Endothelial cell of umbilical vein (primary cell): ENCODE results near the gene RIMBP2. TPM values are rescaled to one million over a fixed set of nuclear protein-coding genes. Genes with fewer than 3 reads are reported as not detected.

Source experiments
- BruUV-seq: library from RNA; stranded (reverse); fragments of 400-500 nt; replicated peaks from 2 replicates; lab custom pipeline; 2021; lab: Mats Ljungman, UMichigan
- CTCF ChIA-PET: fragments of 300-600, 350-600 bp; sonication (Branson Sonifier 250); formaldehyde crosslinking; loops from one replicate; lab custom pipeline; 2021; ENCODE audit warnings: antibody characterized with exemption, inconsistent platforms; lab: Charles Lee
- POLR2A ChIA-PET: fragments of 300-600, 350-600 bp; sonication (Branson Sonifier 250); formaldehyde crosslinking; loops from one replicate; lab custom pipeline; 2021; ENCODE audit warnings: antibody characterized with exemption, inconsistent platforms; lab: Charles Lee
- DNase-seq: peaks from one replicate; pipeline ENCODE4 v3.0.0-alpha.2; 2011; ENCODE audit warnings: low read depth, low spot score
- FAIRE-seq: peaks from 2 replicates; lab custom pipeline; 2011; peaks lifted over from hg19 to GRCh38; lab: Jason Lieb, UNC
- H2AFZ ChIP-seq: 2 replicates; pipeline ENCODE4 v1.6.0; 2012; ENCODE audit warnings: low read depth, low read length, control low read depth, inconsistent platforms
- H3K27ac ChIP-seq: 2 replicates; pipeline ENCODE4 v1.5.1; 2011; ENCODE audit warnings: low read depth, mild to moderate bottlenecking, control low read depth, low read length, moderate library complexity; ENCODE audit not compliant: insufficient read depth
- H3K27me3 ChIP-seq, 2 experiments: 2 replicates each; pipeline versions ENCODE4 v1.6.0 to v1.6.1; 2011; ENCODE audit warnings: low read length in 2 of 2, mixed read lengths in 1 of 2; ENCODE audit not compliant: control insufficient read depth in 2 of 2, insufficient read depth in 2 of 2
- H3K36me3 ChIP-seq, 2 experiments: 2 replicates in 1 of 2; 3 replicates in 1 of 2; pipeline ENCODE4 v1.5.1; 2011; ENCODE audit warnings: low read length in 2 of 2, mild to moderate bottlenecking in 1 of 2, moderate library complexity in 1 of 2; ENCODE audit not compliant: control insufficient read depth in 2 of 2, insufficient read depth in 2 of 2; ENCODE audit errors: extremely low read depth in 1 of 2
- H3K4me1 ChIP-seq: 3 replicates; pipeline ENCODE4 v1.5.1; 2011; ENCODE audit warnings: mild to moderate bottlenecking, low read length; ENCODE audit not compliant: control insufficient read depth, insufficient read depth; ENCODE audit errors: extremely low read depth
- H3K4me2 ChIP-seq: 2 replicates; pipeline ENCODE4 v1.6.1; 2011; ENCODE audit warnings: low read length, control low read depth, mixed read lengths; ENCODE audit not compliant: insufficient read depth
- H3K4me3 ChIP-seq, 3 experiments: fragments of 200-600 bp in 1 of 3; sonication (generic), shearing (Covaris generic) in 1 of 3; replicated peaks in 1 of 3; 2 replicates each; pipeline ENCODE4 v1.5.1; 2011 to 2016; ENCODE audit warnings: control low read depth in 3 of 3, low read length in 3 of 3, mild to moderate bottlenecking in 2 of 3, inconsistent platforms in 1 of 3, low read depth in 1 of 3, moderate library complexity in 1 of 3; ENCODE audit not compliant: insufficient read depth in 1 of 3
- H3K79me2 ChIP-seq: 2 replicates; pipeline ENCODE4 v1.6.0; 2012; ENCODE audit warnings: low read length, inconsistent platforms; ENCODE audit not compliant: control insufficient read depth, insufficient read depth
- H3K9ac ChIP-seq: replicated peaks from 2 replicates; pipeline ENCODE3; 2011; ENCODE audit warnings: low read length, control low read depth; ENCODE audit not compliant: insufficient read depth; ENCODE audit errors: extremely low read depth
- H3K9me1 ChIP-seq: replicated peaks from 3 replicates; pipeline ENCODE4 v1.6.0; 2011; ENCODE audit warnings: mild to moderate bottlenecking, low read length; ENCODE audit not compliant: control insufficient read depth, insufficient read depth; ENCODE audit errors: extremely low read depth
- H3K9me3 ChIP-seq: replicated peaks from 2 replicates; pipeline ENCODE4 v1.5.1; 2012; ENCODE audit warnings: low read length, inconsistent platforms; ENCODE audit not compliant: control insufficient read depth, insufficient read depth
- H4K20me1 ChIP-seq: replicated peaks from 2 replicates; pipeline ENCODE3; 2011; ENCODE audit warnings: mild to moderate bottlenecking, low read length; ENCODE audit not compliant: control insufficient read depth, insufficient read depth; ENCODE audit errors: extremely low read depth
- EZH2 ChIP-seq: IDR thresholded peaks from 2 replicates; pipeline ENCODE4 v1.6.1; 2012; ENCODE audit warnings: borderline replicate concordance, low read depth, mild to moderate bottlenecking, moderate library complexity, low read length, inconsistent platforms; ENCODE audit not compliant: severe bottlenecking
- FOS ChIP-seq: IDR thresholded peaks from 2 replicates; pipeline ENCODE4 v1.6.1; 2011; ENCODE audit warnings: mild to moderate bottlenecking, low read length, moderate library complexity, borderline replicate concordance; ENCODE audit not compliant: insufficient read depth
- GATA2 ChIP-seq: IDR thresholded peaks from 2 replicates; pipeline ENCODE4 v1.7.0; 2011; ENCODE audit warnings: low read depth, mild to moderate bottlenecking, moderate library complexity, mixed read lengths, low read length; ENCODE audit not compliant: insufficient read length, insufficient read depth
- JUN ChIP-seq: IDR thresholded peaks from 2 replicates; pipeline ENCODE4 v1.6.1; 2011; ENCODE audit warnings: borderline replicate concordance, low read depth; ENCODE audit not compliant: insufficient read length, insufficient read depth
- MYC ChIP-seq: IDR thresholded peaks from one replicate; pipeline ENCODE4 v1.6.1; 2011; ENCODE audit warnings: mild to moderate bottlenecking, low read depth, low read length
- POLR2A ChIP-seq: IDR thresholded peaks from 2 replicates; pipeline ENCODE4 v1.6.1; 2012; ENCODE audit warnings: low read depth, mild to moderate bottlenecking, control low read depth, low read length
- POLR2AphosphoS5 ChIP-seq: IDR thresholded peaks from 2 replicates; pipeline ENCODE4 v1.6.1; 2012; ENCODE audit warnings: low read depth, mild to moderate bottlenecking, control low read depth, low read length, moderate library complexity; ENCODE audit not compliant: insufficient read depth
- dilution Hi-C: fragments of 300-500 bp; cut with MboI; formaldehyde crosslinking; loops from one replicate; pipeline ENCODE4 v1.15.0; 2019; ENCODE audit warnings: low sequenced_read_pairs; ENCODE audit not compliant: extremely low pct_ligation_motif_present
- intact Hi-C: fragments of 100-400 bp; cut with micrococcal nuclease; formaldehyde crosslinking; loops from one replicate; pipeline ENCODE4 v1.10.0; 2022
- polyA plus RNA-seq, 4 experiments: library from polyadenylated mRNA; depleted of rRNA in 3 of 4; stranded (reverse) in 3 of 4; unstranded in 1 of 4; fragments of >200 nt; gene quantifications; 2 replicates each; pipeline versions ENCODE4 v1.2.1 to v1.2.3, GENCODE V29; 2011 to 2012; ENCODE audit warnings: missing spikeins in 1 of 4
- total RNA-seq: library from RNA; stranded (reverse); gene quantifications from 2 replicates; pipeline ENCODE4 v1.2.3, GENCODE V29; 2021
- TF ChIP-seq, protein P1 (sequence below): IDR thresholded peaks from 2 replicates; pipeline ENCODE4 v1.6.1; 2011; ENCODE audit not compliant: insufficient read depth, insufficient read length
- TF ChIP-seq, protein P2 (sequence below), 2 donors: IDR thresholded peaks; 1 replicate in 1 of 2; 2 replicates in 1 of 2; pipeline ENCODE4 v1.5.1; 2011; ENCODE audit warnings: low read length in 2 of 2, mild to moderate bottlenecking in 2 of 2, moderate library complexity in 2 of 2, control low read depth in 1 of 2, inconsistent platforms in 1 of 2, low read depth in 1 of 2; ENCODE audit not compliant: insufficient read depth in 1 of 2; ENCODE audit errors: extremely low read depth in 1 of 2

RIMBP2 gene
- total and polyA plus RNA-seq, 2 donors (not counting 3 experiments of a cell fraction or from before 2014, with no cell fraction given): 0.04 TPM; not detected in 1

DNA sequence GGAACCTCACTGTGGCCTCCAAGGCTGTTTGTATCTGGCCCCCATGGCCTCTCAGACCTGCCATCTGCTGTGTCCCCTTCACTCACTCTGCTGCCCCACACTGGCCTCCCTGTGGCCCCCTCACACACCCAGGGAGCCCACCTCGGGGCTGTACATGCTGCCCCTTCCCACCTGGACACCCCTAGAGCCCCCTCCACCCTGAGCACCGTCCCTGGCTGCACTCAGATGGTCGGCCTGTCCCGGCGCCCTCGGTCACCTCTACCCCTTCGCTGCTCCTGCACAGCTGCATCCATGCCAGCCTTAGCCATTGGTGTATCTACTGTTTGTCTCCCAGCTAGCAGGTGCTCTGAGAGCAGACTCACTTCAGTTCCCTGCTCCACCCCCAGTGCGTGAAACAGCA is 144.4 kb downstream of the RIMBP2 start:
- POLR2A ChIA-PET: no interaction called here
- Histone ChIP-seq H4K20me1 (no peaks in the 10 kb centered on the region), H3K9ac (no peak overlapping the region), H2AFZ (no peak overlapping the region), H3K9me3 (no peaks in the 10 kb centered on the region), H3K36me3 (no peaks in the 10 kb centered on the region), H3K79me2 (no peaks in the 10 kb centered on the region), H3K27me3 (no peaks in the 10 kb centered on the region), H3K9me1 (no peaks in the 10 kb centered on the region), H3K4me3 (no peak overlapping the region), H3K4me2 (no peak overlapping the region), H3K4me1 (no peaks in the 10 kb centered on the region), H3K27ac (no peak overlapping the region)
- no peak for TF ChIP-seq JUN
- dilution Hi-C loops: no loop called here
- FAIRE-seq (no peak), DNase-seq (no peak)
- intact Hi-C loops: no loop called here
- BruUV-seq: no TSS peak
- CTCF ChIA-PET: no interaction called here

DNA sequence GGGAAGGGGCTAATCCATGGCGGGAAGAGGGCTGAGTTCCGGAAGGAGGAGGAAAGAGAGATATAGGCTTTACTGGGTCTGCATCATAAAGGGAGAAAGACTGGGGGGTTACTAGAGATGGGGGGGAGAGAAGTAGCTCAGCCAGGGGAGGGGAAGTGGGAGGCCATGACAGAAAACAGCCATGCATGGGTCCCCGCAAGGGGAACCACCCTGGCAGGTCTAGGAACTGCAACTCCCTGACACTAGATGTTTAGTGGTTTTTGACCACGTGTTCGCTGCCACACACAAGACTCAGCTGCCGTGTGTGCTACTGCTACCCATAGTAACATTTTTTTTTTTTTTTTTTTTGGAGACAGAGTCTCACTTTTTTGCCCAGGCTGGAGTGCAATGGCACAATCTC is 145.0 kb downstream of the RIMBP2 start:
- TF ChIP-seq MYC (no peak), POLR2A (no peak), EZH2 (no peak), FOS (no peak), JUN (no peak), POLR2AphosphoS5 (no peak), GATA2 (no peak)
- TF ChIP-seq, protein P1, sequence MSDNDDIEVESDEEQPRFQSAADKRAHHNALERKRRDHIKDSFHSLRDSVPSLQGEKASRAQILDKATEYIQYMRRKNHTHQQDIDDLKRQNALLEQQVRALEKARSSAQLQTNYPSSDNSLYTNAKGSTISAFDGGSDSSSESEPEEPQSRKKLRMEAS: no peak
- TF ChIP-seq, protein P2, sequence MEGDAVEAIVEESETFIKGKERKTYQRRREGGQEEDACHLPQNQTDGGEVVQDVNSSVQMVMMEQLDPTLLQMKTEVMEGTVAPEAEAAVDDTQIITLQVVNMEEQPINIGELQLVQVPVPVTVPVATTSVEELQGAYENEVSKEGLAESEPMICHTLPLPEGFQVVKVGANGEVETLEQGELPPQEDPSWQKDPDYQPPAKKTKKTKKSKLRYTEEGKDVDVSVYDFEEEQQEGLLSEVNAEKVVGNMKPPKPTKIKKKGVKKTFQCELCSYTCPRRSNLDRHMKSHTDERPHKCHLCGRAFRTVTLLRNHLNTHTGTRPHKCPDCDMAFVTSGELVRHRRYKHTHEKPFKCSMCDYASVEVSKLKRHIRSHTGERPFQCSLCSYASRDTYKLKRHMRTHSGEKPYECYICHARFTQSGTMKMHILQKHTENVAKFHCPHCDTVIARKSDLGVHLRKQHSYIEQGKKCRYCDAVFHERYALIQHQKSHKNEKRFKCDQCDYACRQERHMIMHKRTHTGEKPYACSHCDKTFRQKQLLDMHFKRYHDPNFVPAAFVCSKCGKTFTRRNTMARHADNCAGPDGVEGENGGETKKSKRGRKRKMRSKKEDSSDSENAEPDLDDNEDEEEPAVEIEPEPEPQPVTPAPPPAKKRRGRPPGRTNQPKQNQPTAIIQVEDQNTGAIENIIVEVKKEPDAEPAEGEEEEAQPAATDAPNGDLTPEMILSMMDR (IDR thresholded peaks at IDR 0.05; ENCODE audit: extremely low read depth in 1 of 2, insufficient read depth in 1 of 2, low read depth in 1 of 2, low read length in 2 of 2): no peak
- H2AFZ ChIP-seq: no peak overlapping the region
- intact Hi-C loops: no loop called here
- no peak overlapping the region for H3K4me3 ChIP-seq
- no peak overlapping the region for H3K4me2 ChIP-seq
- H3K27ac ChIP-seq: no peak overlapping the region
- POLR2A ChIA-PET: no interaction called here
- H3K9me3 ChIP-seq: no peaks in the 10 kb centered on the region
- no peaks in the 10 kb centered on the region for H3K4me1 ChIP-seq
- no peaks in the 10 kb centered on the region for H3K9me1 ChIP-seq
- FAIRE-seq (no peak), DNase-seq (no peak)
- dilution Hi-C loops: no loop called here
- BruUV-seq: no TSS peak
- H3K79me2 ChIP-seq: no peaks in the 10 kb centered on the region
- no peaks in the 10 kb centered on the region for H3K27me3 ChIP-seq
- no peaks in the 10 kb centered on the region for H4K20me1 ChIP-seq
- CTCF ChIA-PET: no interaction called here
- no peaks in the 10 kb centered on the region for H3K36me3 ChIP-seq
- H3K9ac ChIP-seq: no peak overlapping the region
